Activated naive CD4-positive, alpha-beta T cell treated with anti-CD3 and anti-CD28 coated beads, Interleukin-2, amount 50 U/mL, for 72 hours (primary cell): ENCODE data around the gene GPR161. TPM values are rescaled to one million over a fixed set of nuclear protein-coding genes. Genes with fewer than 3 reads are reported as not detected.

Experiments used
- ATAC-seq, 2 donors: fragments of 150-1000 bp; cut with Tn5 transposase; 2 replicates each; pipeline ENCODE4 v1.10.0; 2021; ENCODE audit warnings: mild to moderate bottlenecking in 2 of 2, moderate library complexity in 2 of 2
- DNase-seq, 2 donors: peaks; one replicate each; pipeline ENCODE4 v3.0.0; 2021 to 2022; ENCODE audit warnings: low spot score in 2 of 2
- H3K27ac Mint-ChIP-seq, 2 donors: one replicate each; pipeline ENCODE4 v1.8.0; 2022; ENCODE audit warnings: mild to moderate bottlenecking in 2 of 2, mixed read lengths in 2 of 2
- H3K36me3 Mint-ChIP-seq, 2 donors: one replicate each; pipeline ENCODE4 v1.8.0; 2022; ENCODE audit warnings: mixed read lengths in 2 of 2
- H3K9me3 Mint-ChIP-seq, 2 donors: one replicate each; pipeline ENCODE4 v1.8.0; 2022; ENCODE audit warnings: mixed read lengths in 2 of 2
- total RNA-seq, 2 donors: library from RNA; stranded (reverse); gene quantifications; one replicate each; pipeline ENCODE4 v1.2.3, GENCODE V29; 2022

The GPR161 gene
- total RNA-seq, 2 donors from 2014 or later = 0.34 to 0.53 TPM

GRCh38 chr1:168098534-168099320 is 38.0 kb downstream of the GPR161 start:
- H3K9me3 Mint-ChIP-seq = no peaks in the 10 kb centered on the region

GRCh38 chr1:168097921-168098528 is 38.7 kb downstream of the GPR161 start:
- ATAC-seq = no peak
- no peaks in the 10 kb centered on the region for H3K36me3 Mint-ChIP-seq
- no peaks in the 10 kb centered on the region for H3K9me3 Mint-ChIP-seq
- peak in 1 of 2 donors; percentile 49 for DNase-seq
- no peak overlapping the region for H3K27ac Mint-ChIP-seq

More at GRCh38 chr1:168098534-168099320, 38.0 kb downstream of the GPR161 start:
- DNase-seq (peak in 1 of 2 donors; percentile 34), ATAC-seq (no peak)
- no peak overlapping the region for H3K27ac Mint-ChIP-seq
- no peaks in the 10 kb centered on the region for H3K36me3 Mint-ChIP-seq

GRCh38 chr1:168096296-168097165 is 40.2 kb downstream of the GPR161 start:
- H3K27ac Mint-ChIP-seq = no peak overlapping the region
- ATAC-seq = no peak
- no peaks in the 10 kb centered on the region for H3K9me3 Mint-ChIP-seq
- no peaks in the 10 kb centered on the region for H3K36me3 Mint-ChIP-seq
- DNase-seq = peak in 1 of 2 donors; percentile 45

- ATAC-seq (no peak), DNase-seq (no peak)
- Mint-ChIP-seq H3K36me3 (no peaks in the 10 kb centered on the region), H3K9me3 (no peaks in the 10 kb centered on the region), H3K27ac (peak overlapping the region in 1 of 2 donors; percentile 50)
Observed at GRCh38 chr1:168095476-168095875, 41.3 kb downstream of the GPR161 start.

- ATAC-seq = no peak
- DNase-seq = peak in 1 of 2 donors; percentile 21
- no peaks in the 10 kb centered on the region for H3K9me3 Mint-ChIP-seq
- no peak overlapping the region for H3K27ac Mint-ChIP-seq
- no peaks in the 10 kb centered on the region for H3K36me3 Mint-ChIP-seq
Observed at GRCh38 chr1:168093616-168094015, 43.1 kb downstream of the GPR161 start.

- no peak for ATAC-seq
- no peaks in the 10 kb centered on the region for H3K36me3 Mint-ChIP-seq
- peak in 1 of 2 donors; percentile 28 for DNase-seq
- H3K9me3 Mint-ChIP-seq = no peaks in the 10 kb centered on the region
- H3K27ac Mint-ChIP-seq = no peak overlapping the region
Observed at GRCh38 chr1:168092566-168093355, 44.0 kb downstream of the GPR161 start.

- ATAC-seq = no peak
Observed at GRCh38 chr1:168091720-168092550, 44.8 kb downstream of the GPR161 start.

GRCh38 chr1:168091063-168091462 is 45.7 kb downstream of the GPR161 start:
- H3K27ac Mint-ChIP-seq = no peak overlapping the region
- ATAC-seq (no peak), DNase-seq (no peak)
- no peaks in the 10 kb centered on the region for H3K36me3 Mint-ChIP-seq
- no peaks in the 10 kb centered on the region for H3K9me3 Mint-ChIP-seq

More at GRCh38 chr1:168091720-168092550, 44.8 kb downstream of the GPR161 start:
- no peaks in the 10 kb centered on the region for H3K36me3 Mint-ChIP-seq
- H3K9me3 Mint-ChIP-seq = no peaks in the 10 kb centered on the region
- peak in 1 of 2 donors; percentile 41 for DNase-seq
- no peak overlapping the region for H3K27ac Mint-ChIP-seq

- no peak for ATAC-seq
Observed at GRCh38 chr1:168090395-168090794, 46.3 kb downstream of the GPR161 start.

GRCh38 chr1:168089979-168090337 is 46.8 kb downstream of the GPR161 start:
- Mint-ChIP-seq H3K9me3 (no peaks in the 10 kb centered on the region), H3K27ac (no peak overlapping the region), H3K36me3 (no peaks in the 10 kb centered on the region)
- DNase-seq (no peak), ATAC-seq (no peak)

More at GRCh38 chr1:168090395-168090794, 46.3 kb downstream of the GPR161 start:
- no peaks in the 10 kb centered on the region for H3K36me3 Mint-ChIP-seq
- DNase-seq = no peak
- H3K9me3 Mint-ChIP-seq = no peaks in the 10 kb centered on the region
- H3K27ac Mint-ChIP-seq = no peak overlapping the region

GRCh38 chr1:168089326-168089978 is 47.3 kb downstream of the GPR161 start:
- no peak for ATAC-seq
- Mint-ChIP-seq H3K27ac (no peak overlapping the region), H3K9me3 (no peaks in the 10 kb centered on the region), H3K36me3 (no peaks in the 10 kb centered on the region)
- DNase-seq = peak in 1 of 2 donors; percentile 35

- DNase-seq = peak in 1 of 2 donors; percentile 33
- H3K27ac Mint-ChIP-seq = no peak overlapping the region
- no peaks in the 10 kb centered on the region for H3K9me3 Mint-ChIP-seq
- no peak for ATAC-seq
- H3K36me3 Mint-ChIP-seq = no peaks in the 10 kb centered on the region
Observed at GRCh38 chr1:168088511-168089325, 48.0 kb downstream of the GPR161 start.

- no peak for ATAC-seq
- DNase-seq = no peak
- Mint-ChIP-seq H3K36me3 (no peaks in the 10 kb centered on the region), H3K27ac (no peak overlapping the region), H3K9me3 (no peaks in the 10 kb centered on the region)
Observed at GRCh38 chr1:168087696-168088095, 49.0 kb downstream of the GPR161 start.

GRCh38 chr1:168086438-168086837 is 50.3 kb downstream of the GPR161 start:
- peak overlapping the region in 1 of 2 donors; percentile 25 for H3K27ac Mint-ChIP-seq
- no peak for ATAC-seq
- peak in 1 of 2 donors; percentile 50 for DNase-seq
- no peaks in the 10 kb centered on the region for H3K36me3 Mint-ChIP-seq
- H3K9me3 Mint-ChIP-seq = no peaks in the 10 kb centered on the region
